Natural killer cell (primary cell): ENCODE data around the gene ZNF138. TPM values are rescaled to one million over a fixed set of nuclear protein-coding genes. Genes with fewer than 3 reads are reported as not detected.

ENCODE experiments used
- ATAC-seq, 3 donors: fragments of 150-1000 bp in 2 of 3; fragments of 200-7000 bp in 1 of 3; cut with Tn5 transposase; 1 replicate in 1 of 3; 2 replicates in 2 of 3; pipeline ENCODE4 v1.10.0; 2021; ENCODE audit warnings: mild to moderate bottlenecking in 2 of 3, moderate library complexity in 2 of 3
- DNase-seq, 2 donors: peaks; one replicate each; pipeline versions ENCODE4 v3.0.0 to v3.0.0-alpha.2; 2013 to 2021; ENCODE audit warnings: mixed read lengths in 1 of 2
- H3K27ac ChIP-seq: one replicate; pipeline ENCODE4 v1.5.1; 2013; ENCODE audit warnings: mild to moderate bottlenecking, low read length
- H3K27me3 ChIP-seq: one replicate; pipeline ENCODE4 v1.6.1; 2013; ENCODE audit warnings: low read length; ENCODE audit not compliant: control insufficient read depth, insufficient read depth
- H3K36me3 ChIP-seq: one replicate; pipeline ENCODE4 v1.6.1; 2013; ENCODE audit warnings: low read length; ENCODE audit not compliant: control insufficient read depth, insufficient read depth
- H3K4me1 ChIP-seq: one replicate; pipeline ENCODE4 v1.6.1; 2013; ENCODE audit warnings: low read length; ENCODE audit not compliant: control insufficient read depth, insufficient read depth
- H3K4me3 ChIP-seq: one replicate; pipeline ENCODE4 v1.5.1; 2013; ENCODE audit warnings: low read length
- H3K9me3 ChIP-seq: one replicate; pipeline ENCODE4 v1.6.1; 2013; ENCODE audit warnings: low read length; ENCODE audit not compliant: control insufficient read depth, insufficient read depth
- H3K27ac Mint-ChIP-seq, 2 donors: one replicate each; pipeline ENCODE4 v1.8.0; 2022; ENCODE audit warnings: mild to moderate bottlenecking in 2 of 2, mixed read lengths in 2 of 2, moderate library complexity in 1 of 2
- H3K27me3 Mint-ChIP-seq, 2 donors: one replicate each; pipeline ENCODE4 v1.8.0; 2022; ENCODE audit warnings: low read depth in 2 of 2, mixed read lengths in 2 of 2
- H3K36me3 Mint-ChIP-seq: one replicate; pipeline ENCODE4 v1.8.0; 2022; ENCODE audit warnings: mixed read lengths
- H3K4me1 Mint-ChIP-seq, 2 donors: one replicate each; pipeline ENCODE4 v1.8.0; 2022; ENCODE audit warnings: mixed read lengths in 2 of 2
- H3K4me3 Mint-ChIP-seq: one replicate; pipeline ENCODE4 v1.8.0; 2022; ENCODE audit warnings: mild to moderate bottlenecking, moderate library complexity, mixed read lengths
- H3K9me3 Mint-ChIP-seq, 2 donors: one replicate each; pipeline ENCODE4 v1.8.0; 2022; ENCODE audit warnings: mixed read lengths in 2 of 2
- WGBS: methylation state at CpG from one replicate; pipeline ENCODE4 v1.1.7; 2013; ENCODE audit warnings: missing lambda C conversion rate; ENCODE audit not compliant: insufficient coverage; 5-methylcytosine and 5-hydroxymethylcytosine counted together
- intact Hi-C: fragments of 100-400 bp; cut with micrococcal nuclease; formaldehyde crosslinking; loops from one replicate; pipeline ENCODE4 v1.14.2; 2022
- total RNA-seq, 4 donors: library from RNA; stranded (reverse); fragments of 120-200 nt in 1 of 4; gene quantifications; one replicate each; pipeline versions ENCODE4 v1.2.3 to v1.2.4, GENCODE V29; 2013 to 2022
- TF ChIP-seq, protein P1 (sequence below): fragments of 200-600 bp; IDR thresholded peaks from one replicate; pipeline ENCODE4 v1.8.0; 2022; ENCODE audit warnings: antibody characterized with exemption

Gene ZNF138
- total RNA-seq, 3 donors from 2014 or later (not counting 1 experiment from before 2014, with no cell fraction given): 6.0 to 11.4 (median 8.0) TPM

- H3K27ac Mint-ChIP-seq: no peak overlapping the region
- H3K9me3 Mint-ChIP-seq: peaks cover 2 to 4% of the 10 kb centered on the region in 2 donors
- no peaks in the 10 kb centered on the region for H3K4me1 Mint-ChIP-seq
- intact Hi-C loops: no loop called here
- Histone ChIP-seq H3K4me1 (no peaks in the 10 kb centered on the region), H3K27me3 (no peaks in the 10 kb centered on the region), H3K9me3 (peaks cover 4% of the 10 kb centered on the region), H3K36me3 (no peaks in the 10 kb centered on the region), H3K27ac (no peak overlapping the region), H3K4me3 (no peak overlapping the region)
- ATAC-seq (no peak), DNase-seq (no peak)
- no peaks in the 10 kb centered on the region for H3K27me3 Mint-ChIP-seq
- no peaks in the 10 kb centered on the region for H3K36me3 Mint-ChIP-seq
- H3K4me3 Mint-ChIP-seq: no peak overlapping the region
- TF ChIP-seq, protein P1, sequence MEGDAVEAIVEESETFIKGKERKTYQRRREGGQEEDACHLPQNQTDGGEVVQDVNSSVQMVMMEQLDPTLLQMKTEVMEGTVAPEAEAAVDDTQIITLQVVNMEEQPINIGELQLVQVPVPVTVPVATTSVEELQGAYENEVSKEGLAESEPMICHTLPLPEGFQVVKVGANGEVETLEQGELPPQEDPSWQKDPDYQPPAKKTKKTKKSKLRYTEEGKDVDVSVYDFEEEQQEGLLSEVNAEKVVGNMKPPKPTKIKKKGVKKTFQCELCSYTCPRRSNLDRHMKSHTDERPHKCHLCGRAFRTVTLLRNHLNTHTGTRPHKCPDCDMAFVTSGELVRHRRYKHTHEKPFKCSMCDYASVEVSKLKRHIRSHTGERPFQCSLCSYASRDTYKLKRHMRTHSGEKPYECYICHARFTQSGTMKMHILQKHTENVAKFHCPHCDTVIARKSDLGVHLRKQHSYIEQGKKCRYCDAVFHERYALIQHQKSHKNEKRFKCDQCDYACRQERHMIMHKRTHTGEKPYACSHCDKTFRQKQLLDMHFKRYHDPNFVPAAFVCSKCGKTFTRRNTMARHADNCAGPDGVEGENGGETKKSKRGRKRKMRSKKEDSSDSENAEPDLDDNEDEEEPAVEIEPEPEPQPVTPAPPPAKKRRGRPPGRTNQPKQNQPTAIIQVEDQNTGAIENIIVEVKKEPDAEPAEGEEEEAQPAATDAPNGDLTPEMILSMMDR: no peak
- 94% methylated on average over 32 of the region's 32 CpGs for WGBS
Observed at GRCh38 chr7:64869912-64870562, 75.8 kb downstream of the ZNF138 start.

DNA sequence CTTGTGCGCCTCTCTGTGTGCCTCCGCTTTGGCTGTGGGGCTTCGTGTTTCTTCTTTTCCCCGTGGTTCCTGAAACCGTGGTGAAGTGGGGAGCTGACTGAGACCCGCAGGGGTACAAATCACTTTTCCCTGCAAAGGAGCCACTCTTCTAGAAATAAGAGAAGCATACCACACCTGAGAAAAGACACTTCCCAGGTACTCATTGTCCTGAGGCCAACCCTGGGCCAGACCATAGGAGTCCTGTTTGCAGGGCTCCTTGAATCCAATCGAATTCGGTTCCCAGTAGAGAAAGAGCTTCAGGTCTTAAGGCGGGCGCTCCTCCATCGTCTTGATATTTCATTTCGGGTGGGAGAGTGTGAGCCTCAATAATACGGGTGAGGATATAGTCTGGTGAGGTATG lies 76.4 kb downstream of the ZNF138 start:
- Mint-ChIP-seq H3K9me3 (peaks cover 2 to 4% of the 10 kb centered on the region in 2 donors), H3K36me3 (no peaks in the 10 kb centered on the region), H3K27me3 (no peaks in the 10 kb centered on the region), H3K4me3 (no peak overlapping the region), H3K4me1 (no peaks in the 10 kb centered on the region), H3K27ac (no peak overlapping the region)
- H3K9me3 ChIP-seq: peaks cover 4% of the 10 kb centered on the region
- ATAC-seq (no peak), DNase-seq (no peak)
- WGBS: 93% methylated on average over 13 of the region's 13 CpGs
- no peak overlapping the region for H3K27ac ChIP-seq
- no peaks in the 10 kb centered on the region for H3K36me3 ChIP-seq
- no peaks in the 10 kb centered on the region for H3K27me3 ChIP-seq
- no peak overlapping the region for H3K4me3 ChIP-seq
- H3K4me1 ChIP-seq: no peaks in the 10 kb centered on the region
- TF ChIP-seq, protein P1: no peak
- intact Hi-C loops: no loop called here

DNA sequence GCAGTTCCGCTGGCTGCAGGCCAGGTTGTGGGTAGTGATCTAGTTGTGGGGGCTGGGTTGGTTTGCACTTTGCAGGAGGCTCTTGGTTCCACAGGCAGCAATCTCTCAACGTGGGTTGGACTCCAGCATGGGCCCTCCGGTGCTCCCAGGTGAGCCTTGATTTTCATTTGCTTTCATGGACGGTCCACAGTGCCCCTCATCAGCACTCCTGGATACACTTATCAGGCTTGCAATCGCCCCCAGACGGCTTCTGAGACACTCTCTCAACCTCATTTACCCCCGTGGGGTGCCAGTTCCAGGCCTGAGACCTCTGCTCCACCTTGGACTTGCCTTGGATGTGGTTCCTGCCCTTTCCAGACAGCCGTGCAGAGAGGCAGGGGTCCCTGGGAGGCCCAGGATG lies 77.5 kb downstream of the ZNF138 start:
- H3K27ac Mint-ChIP-seq: no peak overlapping the region
- H3K4me3 ChIP-seq: no peak overlapping the region
- TF ChIP-seq, protein P1: no peak
- peaks cover 1 to 4% of the 10 kb centered on the region in 2 donors for H3K27me3 Mint-ChIP-seq
- no peaks in the 10 kb centered on the region for H3K4me1 ChIP-seq
- no peak for DNase-seq
- no peak overlapping the region for H3K27ac ChIP-seq
- no peak for ATAC-seq
- H3K4me3 Mint-ChIP-seq: no peak overlapping the region
- intact Hi-C loops: no loop called here
- H3K9me3 Mint-ChIP-seq: peaks cover 0 to 3% of the 10 kb centered on the region in 2 donors
- 83% methylated on average over 8 of the region's 8 CpGs for WGBS
- H3K27me3 ChIP-seq: no peaks in the 10 kb centered on the region
- no peaks in the 10 kb centered on the region for H3K4me1 Mint-ChIP-seq
- H3K36me3 Mint-ChIP-seq: no peaks in the 10 kb centered on the region
- H3K9me3 ChIP-seq: peaks cover 4% of the 10 kb centered on the region
- no peaks in the 10 kb centered on the region for H3K36me3 ChIP-seq
